MM.1S (cell line): ENCODE results near the gene MPG.

Experiments used
- DNase-seq: peaks from one replicate; pipeline ENCODE4 v3.0.0-alpha.2; 2015
- H2AFZ ChIP-seq: fragments of 300-600 bp; sonication (generic); 2 replicates; pipeline ENCODE4 v1.6.0; 2016; ENCODE audit warnings: antibody characterized with exemption, low read length
- H3F3A ChIP-seq: fragments of 300-600 bp; sonication (generic); 2 replicates; pipeline ENCODE4 v1.6.1; 2016; ENCODE audit warnings: mild to moderate bottlenecking, antibody characterized with exemption, low read length, moderate library complexity, mixed read lengths; ENCODE audit not compliant: insufficient read depth
- H3K27ac ChIP-seq: fragments of 300-600 bp; sonication (generic); 2 replicates; pipeline ENCODE4 v1.5.1; 2016; ENCODE audit warnings: mild to moderate bottlenecking, low read length
- H3K27me3 ChIP-seq: fragments of 300-600 bp; sonication (generic); replicated peaks from 2 replicates; pipeline ENCODE4 v1.6.0; 2016; ENCODE audit warnings: low read length; ENCODE audit not compliant: insufficient read depth
- H3K36me3 ChIP-seq: fragments of 300-600 bp; sonication (generic); replicated peaks from 2 replicates; pipeline ENCODE4 v1.6.1; 2016; ENCODE audit warnings: mild to moderate bottlenecking, low read length, mixed read lengths; ENCODE audit not compliant: insufficient read depth
- H3K4me1 ChIP-seq: fragments of 300-600 bp; sonication (generic); 2 replicates; pipeline ENCODE4 v1.6.1; 2016; ENCODE audit warnings: low read length, mixed read lengths
- H3K4me2 ChIP-seq: fragments of 300-600 bp; sonication (generic); 2 replicates; pipeline ENCODE4 v1.6.0; 2016; ENCODE audit warnings: low read depth, low read length
- H3K4me3 ChIP-seq: fragments of 300-600 bp; sonication (generic); 2 replicates; pipeline ENCODE4 v1.5.1; 2016; ENCODE audit warnings: low read length, mixed read lengths
- H3K79me2 ChIP-seq: fragments of 300-600 bp; sonication (generic); 2 replicates; pipeline ENCODE4 v1.6.1; 2016; ENCODE audit warnings: mixed run types, low read length, mixed read lengths
- H3K9ac ChIP-seq: fragments of 300-600 bp; sonication (generic); 2 replicates; pipeline ENCODE4 v1.6.1; 2016; ENCODE audit warnings: low read length, mixed read lengths
- H3K9me2 ChIP-seq: fragments of 300-600 bp; sonication (generic); replicated peaks from 2 replicates; pipeline ENCODE4 v1.6.1; 2016; ENCODE audit warnings: mild to moderate bottlenecking, low read length, mixed read lengths; ENCODE audit not compliant: insufficient read depth
- H3K9me3 ChIP-seq: fragments of 300-600 bp; sonication (generic); replicated peaks from 2 replicates; pipeline ENCODE4 v1.6.1; 2016; ENCODE audit warnings: mild to moderate bottlenecking, low read length, mixed read lengths; ENCODE audit not compliant: insufficient read depth
- H4K20me1 ChIP-seq: fragments of 300-600 bp; sonication (generic); 2 replicates; pipeline ENCODE4 v1.6.1; 2016; ENCODE audit warnings: mild to moderate bottlenecking, low read length, moderate library complexity, mixed read lengths; ENCODE audit not compliant: insufficient read depth
- EZH2 ChIP-seq: fragments of 300-600 bp; sonication (generic); optimal IDR thresholded peaks from 2 replicates; pipeline ENCODE3; 2017; ENCODE audit warnings: low read depth, mild to moderate bottlenecking, antibody characterized with exemption, low read length, mixed read lengths
- EZH2phosphoT487 ChIP-seq: fragments of 300-600 bp; sonication (generic); IDR thresholded peaks from 2 replicates; pipeline ENCODE4 v1.6.1; 2018; ENCODE audit warnings: antibody characterized with exemption, low read length
- TF ChIP-seq, protein P1 (sequence below): fragments of 300-600 bp; sonication (generic); IDR thresholded peaks from 2 replicates; pipeline ENCODE4 v1.5.1; 2016; ENCODE audit warnings: antibody characterized with exemption, low read length, mixed read lengths

MPG gene

DNA sequence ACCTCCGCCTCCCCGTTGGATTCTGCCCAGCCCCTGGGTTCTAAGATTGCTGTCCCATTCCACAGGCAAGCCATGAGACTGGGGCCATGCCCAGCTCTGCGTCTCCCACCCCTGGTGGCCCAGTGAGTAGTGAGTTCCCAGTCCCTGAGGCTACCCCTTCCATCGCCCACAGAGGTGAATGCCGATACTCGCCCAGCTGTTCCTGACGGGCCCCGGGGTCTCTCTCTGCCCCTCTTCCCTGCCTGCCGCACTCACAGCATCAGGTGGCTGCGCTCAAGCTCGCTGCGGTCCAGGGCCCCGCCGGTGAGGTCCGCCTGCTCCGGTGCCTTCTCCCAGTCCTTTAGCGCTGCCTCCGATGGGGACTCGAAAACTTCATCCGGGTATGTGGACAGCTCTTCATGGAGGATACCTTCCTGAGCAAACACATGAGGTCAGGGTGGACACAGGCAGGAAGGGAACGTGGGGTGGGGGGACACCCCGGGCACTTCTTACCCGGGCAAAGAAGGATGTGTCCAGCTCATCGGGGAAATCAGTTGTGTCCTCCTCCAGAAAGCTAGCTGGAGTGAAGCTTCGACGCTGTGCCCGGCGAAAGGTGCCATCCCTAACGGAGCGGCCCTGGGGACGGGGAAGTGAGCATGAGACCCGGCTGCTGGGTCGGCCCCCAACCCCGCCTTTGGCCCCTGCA lies 15.6 kb upstream of the MPG start:
- no peak for DNase-seq
- no peaks in the 10 kb centered on the region for H3K27me3 ChIP-seq
- H3K9me3 ChIP-seq, result no peaks in the 10 kb centered on the region
- no peaks in the 10 kb centered on the region for H3K36me3 ChIP-seq
- H3K9ac ChIP-seq, result no peak overlapping the region
- no peak for TF ChIP-seq EZH2phosphoT487
- no peak for TF ChIP-seq EZH2
- TF ChIP-seq, protein P1, sequence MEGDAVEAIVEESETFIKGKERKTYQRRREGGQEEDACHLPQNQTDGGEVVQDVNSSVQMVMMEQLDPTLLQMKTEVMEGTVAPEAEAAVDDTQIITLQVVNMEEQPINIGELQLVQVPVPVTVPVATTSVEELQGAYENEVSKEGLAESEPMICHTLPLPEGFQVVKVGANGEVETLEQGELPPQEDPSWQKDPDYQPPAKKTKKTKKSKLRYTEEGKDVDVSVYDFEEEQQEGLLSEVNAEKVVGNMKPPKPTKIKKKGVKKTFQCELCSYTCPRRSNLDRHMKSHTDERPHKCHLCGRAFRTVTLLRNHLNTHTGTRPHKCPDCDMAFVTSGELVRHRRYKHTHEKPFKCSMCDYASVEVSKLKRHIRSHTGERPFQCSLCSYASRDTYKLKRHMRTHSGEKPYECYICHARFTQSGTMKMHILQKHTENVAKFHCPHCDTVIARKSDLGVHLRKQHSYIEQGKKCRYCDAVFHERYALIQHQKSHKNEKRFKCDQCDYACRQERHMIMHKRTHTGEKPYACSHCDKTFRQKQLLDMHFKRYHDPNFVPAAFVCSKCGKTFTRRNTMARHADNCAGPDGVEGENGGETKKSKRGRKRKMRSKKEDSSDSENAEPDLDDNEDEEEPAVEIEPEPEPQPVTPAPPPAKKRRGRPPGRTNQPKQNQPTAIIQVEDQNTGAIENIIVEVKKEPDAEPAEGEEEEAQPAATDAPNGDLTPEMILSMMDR, result no peak
- H3K4me1 ChIP-seq, result no peaks in the 10 kb centered on the region
- H3K27ac ChIP-seq, result no peak overlapping the region
- H3F3A ChIP-seq, result no peaks in the 10 kb centered on the region
- no peaks in the 10 kb centered on the region for H3K79me2 ChIP-seq
- H3K4me3 ChIP-seq, result no peak overlapping the region
- no peaks in the 10 kb centered on the region for H3K9me2 ChIP-seq
- H4K20me1 ChIP-seq, result no peaks in the 10 kb centered on the region
- H2AFZ ChIP-seq, result no peak overlapping the region
- no peak overlapping the region for H3K4me2 ChIP-seq

DNA sequence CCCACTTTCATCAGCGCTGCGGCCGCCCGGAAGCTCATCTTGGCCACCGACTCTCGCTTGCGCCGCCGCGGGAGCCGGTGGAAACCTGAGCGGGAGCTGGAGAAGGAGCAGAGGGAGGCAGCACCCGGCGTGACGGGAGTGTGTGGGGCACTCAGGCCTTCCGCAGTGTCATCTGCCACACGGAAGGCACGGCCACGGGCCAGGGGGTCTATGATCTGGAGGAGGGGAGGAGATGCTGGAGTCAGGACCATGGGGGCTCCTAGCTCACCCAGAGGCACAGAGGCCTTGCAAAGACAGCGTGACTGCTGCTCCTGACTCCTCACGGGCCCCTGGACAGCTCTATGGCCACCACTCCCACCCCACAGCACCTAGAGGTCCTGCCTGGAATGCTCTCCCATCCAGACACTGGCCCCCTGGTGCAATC lies 15.0 kb upstream of the MPG start:
- H3K4me3 ChIP-seq, result no peak overlapping the region
- no peak overlapping the region for H3K27ac ChIP-seq
- H3K9me3 ChIP-seq, result no peaks in the 10 kb centered on the region
- no peaks in the 10 kb centered on the region for H3K27me3 ChIP-seq
- H3K36me3 ChIP-seq, result no peaks in the 10 kb centered on the region
- H3K9me2 ChIP-seq, result no peaks in the 10 kb centered on the region
- H3K9ac ChIP-seq, result no peak overlapping the region
- H2AFZ ChIP-seq, result no peak overlapping the region
- no peak overlapping the region for H3K4me2 ChIP-seq
- TF ChIP-seq, protein P1, result no peak
- TF ChIP-seq EZH2phosphoT487, result no peak
- no peak for TF ChIP-seq EZH2
- H3F3A ChIP-seq, result no peaks in the 10 kb centered on the region
- H3K4me1 ChIP-seq, result no peaks in the 10 kb centered on the region
- no peak for DNase-seq
- no peaks in the 10 kb centered on the region for H4K20me1 ChIP-seq
- no peaks in the 10 kb centered on the region for H3K79me2 ChIP-seq

- Histone ChIP-seq H3K4me3 (no peak overlapping the region), H3F3A (no peaks in the 10 kb centered on the region), H3K9me3 (no peaks in the 10 kb centered on the region), H3K4me1 (no peaks in the 10 kb centered on the region), H3K4me2 (no peak overlapping the region), H2AFZ (no peak overlapping the region), H3K27me3 (no peaks in the 10 kb centered on the region), H3K9ac (no peak overlapping the region), H4K20me1 (no peaks in the 10 kb centered on the region), H3K9me2 (no peaks in the 10 kb centered on the region), H3K79me2 (no peaks in the 10 kb centered on the region), H3K36me3 (no peaks in the 10 kb centered on the region), H3K27ac (no peak overlapping the region)
- no peak for DNase-seq
- TF ChIP-seq EZH2, result no peak
- no peak for TF ChIP-seq EZH2phosphoT487
- TF ChIP-seq, protein P1, result no peak
Measured at GRCh38 chr16:63466-63865, 14.6 kb upstream of the MPG start.
